H1 (cell line): ENCODE measurements around the gene FAM219A. TPM values are rescaled to one million over a fixed set of nuclear protein-coding genes. Genes with fewer than 3 reads are reported as not detected.

Experiments used
- CTCF ChIA-PET: fragments of 300-600 bp; sonication (Branson Sonifier 250); formaldehyde crosslinking; loops from one replicate; lab custom pipeline; 2021; ENCODE audit not compliant: partially characterized antibody; lab: Charles Lee
- POLR2A ChIA-PET: fragments of 300-600 bp; sonication (Branson Sonifier 250); formaldehyde crosslinking; loops from one replicate; lab custom pipeline; 2021; ENCODE audit warnings: inconsistent platforms; ENCODE audit not compliant: partially characterized antibody; lab: Charles Lee
- DNase-seq, 2 experiments: peaks; one replicate each; pipeline versions ENCODE4 v3.0.0 to v3.0.0-alpha.2; 2010 to 2022; ENCODE audit warnings: low spot score in 2 of 2, low read depth in 1 of 2, mixed read lengths in 1 of 2
- FAIRE-seq: peaks from 2 replicates; lab custom pipeline; 2011; peaks lifted over from hg19 to GRCh38; lab: Jason Lieb, UNC
- H2AFZ ChIP-seq: 2 replicates; pipeline ENCODE4 v1.8.1; 2012; ENCODE audit warnings: low read length, inconsistent platforms
- H2AK5ac ChIP-seq: 2 replicates; pipeline ENCODE4 v1.6.1; 2013; ENCODE audit warnings: low read depth, low read length
- H2BK120ac ChIP-seq: replicated peaks from 2 replicates; pipeline ENCODE3; 2013; ENCODE audit warnings: low read depth, low read length, inconsistent platforms
- H2BK12ac ChIP-seq: 2 replicates; pipeline ENCODE4 v1.6.1; 2013; ENCODE audit warnings: low read depth, low read length
- H2BK15ac ChIP-seq: 2 replicates; pipeline ENCODE4 v1.6.1; 2013; ENCODE audit warnings: low read length
- H2BK20ac ChIP-seq: 2 replicates; pipeline ENCODE4 v1.6.1; 2013; ENCODE audit warnings: low read length
- H2BK5ac ChIP-seq: 2 replicates; pipeline ENCODE4 v1.6.1; 2013; ENCODE audit warnings: low read depth, low read length
- H3K14ac ChIP-seq: 2 replicates; pipeline ENCODE4 v1.6.1; 2013; ENCODE audit warnings: inconsistent platforms; ENCODE audit not compliant: insufficient read length
- H3K18ac ChIP-seq: 2 replicates; pipeline ENCODE4 v1.6.1; 2013; ENCODE audit warnings: low read length; ENCODE audit errors: extremely low read depth
- H3K23ac ChIP-seq: 2 replicates; pipeline ENCODE4 v1.6.1; 2013; ENCODE audit warnings: inconsistent platforms; ENCODE audit not compliant: insufficient read length
- H3K23me2 ChIP-seq: 2 replicates; pipeline ENCODE4 v1.6.1; 2013; ENCODE audit warnings: low read depth, low read length
- H3K27ac ChIP-seq: 2 replicates; pipeline ENCODE4 v1.6.1; 2011; ENCODE audit warnings: low read depth, low read length, inconsistent platforms
- H3K27me3 ChIP-seq, 4 experiments: replicated peaks in 1 of 4; 1 replicate in 1 of 4; 2 replicates in 3 of 4; pipeline versions ENCODE4 v1.6.1 to v1.8.1; 2011 to 2013; ENCODE audit warnings: low read length in 3 of 4, mild to moderate bottlenecking in 3 of 4, inconsistent platforms in 2 of 4, mixed read lengths in 2 of 4, moderate library complexity in 1 of 4; ENCODE audit not compliant: control insufficient read depth in 3 of 4, insufficient read depth in 3 of 4; ENCODE audit errors: extremely low read depth in 1 of 4
- H3K36me3 ChIP-seq, 4 experiments: 2 replicates each; pipeline versions ENCODE4 v1.6.1 to v1.8.1; 2011 to 2013; ENCODE audit warnings: mild to moderate bottlenecking in 4 of 4, low read length in 3 of 4, moderate library complexity in 2 of 4, control low read depth in 1 of 4, inconsistent platforms in 1 of 4; ENCODE audit not compliant: insufficient read depth in 4 of 4, control insufficient read depth in 2 of 4
- H3K4ac ChIP-seq: replicated peaks from 2 replicates; pipeline ENCODE3; 2013; ENCODE audit warnings: low read length, low read depth, mixed read lengths, inconsistent platforms; ENCODE audit not compliant: insufficient read length
- H3K4me1 ChIP-seq, 4 experiments: replicated peaks in 1 of 4; 1 replicate in 1 of 4; 2 replicates in 3 of 4; pipeline versions ENCODE4 v1.6.1 to v1.8.1; 2011 to 2013; ENCODE audit warnings: low read length in 3 of 4, inconsistent platforms in 2 of 4, mixed read lengths in 1 of 4; ENCODE audit not compliant: insufficient read depth in 4 of 4, control insufficient read depth in 3 of 4
- H3K4me2 ChIP-seq, 2 experiments: 2 replicates each; pipeline versions ENCODE4 v1.6.1 to v1.8.1; 2011 to 2013; ENCODE audit warnings: low read depth in 2 of 2, low read length in 2 of 2, control low read depth in 1 of 2, inconsistent platforms in 1 of 2, mild to moderate bottlenecking in 1 of 2; ENCODE audit not compliant: insufficient read depth in 1 of 2
- H3K4me3 ChIP-seq, 4 experiments: fragments of 200-600, 300-600 bp in 1 of 4; sonication (generic), shearing (Covaris generic), sonication (Bioruptor Twin) in 1 of 4; 2 replicates each; pipeline versions ENCODE4 v1.5.1 to v1.8.1; 2011 to 2016; ENCODE audit warnings: low read length in 4 of 4, low read depth in 3 of 4, control low read depth in 2 of 4, inconsistent platforms in 2 of 4, mild to moderate bottlenecking in 2 of 4, mixed read lengths in 1 of 4, moderate library complexity in 1 of 4; ENCODE audit not compliant: insufficient read depth in 2 of 4; ENCODE audit errors: extremely low read depth in 1 of 4
- H3K56ac ChIP-seq: replicated peaks from 2 replicates; pipeline ENCODE3; 2013; ENCODE audit warnings: low read depth, mild to moderate bottlenecking, mixed read lengths, low read length, inconsistent platforms; ENCODE audit not compliant: insufficient read length
- H3K79me1 ChIP-seq: 2 replicates; pipeline ENCODE4 v1.6.1; 2013; ENCODE audit warnings: low read depth, low read length, control low read depth
- H3K79me2 ChIP-seq, 2 experiments: 2 replicates each; pipeline versions ENCODE4 v1.6.1 to v1.8.1; 2012 to 2013; ENCODE audit warnings: low read length in 2 of 2, mild to moderate bottlenecking in 2 of 2, inconsistent platforms in 1 of 2; ENCODE audit not compliant: insufficient read depth in 2 of 2, control insufficient read depth in 1 of 2
- H3K9ac ChIP-seq, 4 experiments: replicated peaks in 1 of 4; 1 replicate in 1 of 4; 2 replicates in 3 of 4; pipeline versions ENCODE4 v1.6.1 to v1.8.1; 2011 to 2013; ENCODE audit warnings: low read depth in 3 of 4, low read length in 3 of 4, control low read depth in 2 of 4, mild to moderate bottlenecking in 2 of 4, moderate library complexity in 2 of 4, inconsistent platforms in 1 of 4; ENCODE audit errors: extremely low read depth in 1 of 4
- H3K9me3 ChIP-seq, 2 experiments: 2 replicates each; pipeline versions ENCODE4 v1.6.1 to v1.8.1; 2012 to 2013; ENCODE audit warnings: mild to moderate bottlenecking in 2 of 2, moderate library complexity in 2 of 2, control low read depth in 1 of 2, inconsistent platforms in 1 of 2, low read depth in 1 of 2, low read length in 1 of 2, mixed read lengths in 1 of 2; ENCODE audit not compliant: insufficient read depth in 2 of 2
- H4K20me1 ChIP-seq, 2 experiments: replicated peaks in 1 of 2; 2 replicates each; pipeline versions ENCODE3 to v1.8.1; 2011 to 2013; ENCODE audit warnings: inconsistent platforms in 2 of 2, low read length in 2 of 2, mild to moderate bottlenecking in 1 of 2; ENCODE audit not compliant: insufficient read depth in 2 of 2, control insufficient read depth in 1 of 2
- H4K5ac ChIP-seq: 2 replicates; pipeline ENCODE4 v1.6.1; 2013; ENCODE audit warnings: low read length, low read depth, mixed read lengths, inconsistent platforms; ENCODE audit not compliant: insufficient read length
- H4K8ac ChIP-seq: 2 replicates; pipeline ENCODE4 v1.8.0; 2013; ENCODE audit warnings: mild to moderate bottlenecking, moderate library complexity, low read length, inconsistent platforms; ENCODE audit not compliant: insufficient read depth; ENCODE audit errors: extremely low read depth
- H4K91ac ChIP-seq: replicated peaks from 2 replicates; pipeline ENCODE3; 2013; ENCODE audit warnings: low read length, mixed read lengths, inconsistent platforms; ENCODE audit not compliant: insufficient read length
- ASH2L ChIP-seq: fragments of 200-600, 300-600 bp; sonication (generic); IDR thresholded peaks from one replicate; pipeline ENCODE4 v1.7.1; 2017; ENCODE audit warnings: low read length
- CHD2 ChIP-seq: IDR thresholded peaks from 2 replicates; pipeline ENCODE4 v1.6.1; 2012; ENCODE audit warnings: low read length, improper control_type of control experiment
- CREB1 ChIP-seq: IDR thresholded peaks from 2 replicates; pipeline ENCODE4 v1.6.1; 2012; ENCODE audit warnings: inconsistent platforms
- CTBP2 ChIP-seq: IDR thresholded peaks from 2 replicates; pipeline ENCODE4 v1.7.0; 2011; ENCODE audit warnings: borderline replicate concordance, mild to moderate bottlenecking, moderate library complexity, mixed read lengths, low read length; ENCODE audit not compliant: insufficient read depth, insufficient read length
- JUND ChIP-seq: IDR thresholded peaks from 2 replicates; pipeline ENCODE4 v1.6.1; 2011; ENCODE audit warnings: mild to moderate bottlenecking, improper control_type of control experiment, low read length
- MAX ChIP-seq: IDR thresholded peaks from 2 replicates; pipeline ENCODE4 v1.6.1; 2012; ENCODE audit warnings: inconsistent platforms
- PHF8 ChIP-seq: fragments of 200-600 bp; sonication (generic); conservative IDR thresholded peaks from 2 replicates; pipeline ENCODE4 v1.7.1; 2012; ENCODE audit warnings: low read depth, mild to moderate bottlenecking, inconsistent platforms, low read length, moderate library complexity
- SAP30 ChIP-seq: fragments of 300-600 bp; sonication (generic); IDR thresholded peaks from 2 replicates; pipeline ENCODE4 v1.7.1; 2012; ENCODE audit warnings: low read length, moderate library complexity, mild to moderate bottlenecking, inconsistent platforms; ENCODE audit not compliant: insufficient read depth, insufficient replicate concordance
- SIN3A ChIP-seq, 2 experiments: IDR thresholded peaks in 1 of 2; conservative IDR thresholded peaks in 1 of 2; 2 replicates each; pipeline ENCODE4 v1.6.1; 2011 to 2012; ENCODE audit warnings: low read length in 2 of 2, improper control_type of control experiment in 1 of 2, low read depth in 1 of 2, mild to moderate bottlenecking in 1 of 2
- SP2 ChIP-seq: IDR thresholded peaks from 2 replicates; pipeline ENCODE4 v1.6.1; 2012; ENCODE audit warnings: mild to moderate bottlenecking, low read length, inconsistent platforms
- WGBS, 2 experiments: shearing (Covaris generic) in 1 of 2; methylation state at CpG; one replicate each; pipeline versions ENCODE4 v1.1.6 to v1.1.7; 2013 to 2015; ENCODE audit warnings: low lambda C conversion rate in 2 of 2, mixed read lengths in 2 of 2, inconsistent platforms in 1 of 2, low coverage in 1 of 2, missing lambda C conversion rate in 1 of 2; ENCODE audit not compliant: insufficient replicate concordance in 2 of 2, insufficient coverage in 1 of 2, insufficient read length in 1 of 2; ENCODE audit errors: extremely low coverage in 1 of 2, missing lambda C conversion rate in 1 of 2; 5-methylcytosine and 5-hydroxymethylcytosine counted together
- polyA plus RNA-seq, 7 experiments: library from polyadenylated mRNA; depleted of rRNA in 3 of 7; stranded (reverse) in 5 of 7; unstranded in 2 of 7; fragments of >200 nt in 5 of 7; fragments of 200-250 nt in 2 of 7; gene quantifications; 1 replicate in 5 of 7; 2 replicates in 1 of 7; 4 replicates in 1 of 7; pipeline versions ENCODE4 v1.2.1 to v1.2.3, GENCODE V29; 2011 to 2013; ENCODE audit warnings: missing spikeins in 2 of 7, mixed read lengths in 2 of 7
- total RNA-seq: library from RNA; stranded (reverse); fragmentation: NEBNext Ultra II Directional; extraction: Animal tissue kit (Norgen Biotek cat#: 25700); gene quantifications from 2 replicates; pipeline ENCODE4 v1.2.1, GENCODE V29; 2021

Gene FAM219A
- total and polyA plus RNA-seq, 2 of the 8 experiments (the other 6 are each of a cell fraction or from before 2014, with no cell fraction given), result 7.7 to 10.4 TPM

- 5% methylated on average over 34 of the region's 35 CpGs; no CpG with 5 or more reads in 1 of the 2 experiments for WGBS, 2 experiments
- 0 out of 7 replicates have a peak overlapping the region, but pooled peaks of 1 of the 4 experiments have one; percentile 5 for H3K9ac ChIP-seq
- POLR2A ChIA-PET, result interaction anchor here (1.3 to 1.5 kb wide), 3 partner anchors 45 to 125 kb away, joined by 3 to 7 read pairs (median 5); no protein-coding TSS in a partner anchor
- TF ChIP-seq CTBP2 (no peak), JUND (no peak), SIN3A (conservative IDR thresholded peaks at IDR 0.05 in 1 of 2, IDR thresholded peaks at IDR 0.05 in 1 of 2; ENCODE audit: low read depth in 1 of 2, low read length in 2 of 2) (peak; percentile 40 to 85; a peak in 2 of 4 replicates), CHD2 (peak; percentile 46; the same call in 1 of the 2 replicates), SAP30 (no peak), CREB1 (peak; percentile 75), ASH2L (peak; percentile 46), PHF8 (peak; percentile 22; the same call in 1 of the 2 replicates), MAX (peak; percentile 48; the same call in 1 of the 2 replicates), SP2 (no peak)
Measured at GRCh38 chr9:34379334-34380033, 78.9 kb downstream of the FAM219A start.

More at GRCh38 chr9:34379334-34380033, 78.9 kb downstream of the FAM219A start:
- peak; percentile 94 for FAIRE-seq
- no peak overlapping the region for H2AK5ac ChIP-seq
- H2BK5ac ChIP-seq, result 0 out of 2 replicates have a peak overlapping the region, but pooled peaks have one; percentile 68
- H3K27ac ChIP-seq, result no peak overlapping the region
- no peak overlapping the region for H2BK120ac ChIP-seq
- H3K4ac ChIP-seq, result no peak overlapping the region
- H2BK20ac ChIP-seq, result no peak overlapping the region
- H3K56ac ChIP-seq, result no peak overlapping the region
- peak; percentile 80 to 96 for DNase-seq
- H3K4me1 ChIP-seq, result peaks cover 6 to 15% (median 7%) of the 10 kb centered on the region in 4 experiments
- peaks cover 3 to 34% (median 32%) of the 10 kb centered on the region in 4 experiments for H3K27me3 ChIP-seq
- H3K9me3 ChIP-seq, result no peaks in the 10 kb centered on the region
- H3K14ac ChIP-seq, result no peak overlapping the region
- H3K36me3 ChIP-seq, result no peaks in the 10 kb centered on the region
- H3K18ac ChIP-seq, result peak overlapping the region; percentile 83; the same call in 1 of the 2 replicates
- CTCF ChIA-PET, result interaction anchor here (0.6 to 19.4 kb wide), 28 partner anchors 8 to 565 kb away, joined by 3 to 350 read pairs (median 3); no protein-coding TSS in a partner anchor
- H4K8ac ChIP-seq, result no peak overlapping the region
- no peak overlapping the region for H2BK15ac ChIP-seq
- H3K4me3 ChIP-seq, result peak overlapping the region; percentile 59 to 76 (median 64)
- no peaks in the 10 kb centered on the region for H4K20me1 ChIP-seq
- H3K4me2 ChIP-seq, result peak overlapping the region; percentile 97
- no peak overlapping the region for H3K23ac ChIP-seq
- H3K79me1 ChIP-seq, result no peaks in the 10 kb centered on the region
- peak overlapping the region; percentile 95 for H2AFZ ChIP-seq
- H4K5ac ChIP-seq, result no peak overlapping the region
- H4K91ac ChIP-seq, result no peak overlapping the region
- peak overlapping the region; percentile 75; the same call in 1 of the 2 replicates for H2BK12ac ChIP-seq
- no peaks in the 10 kb centered on the region for H3K79me2 ChIP-seq
- peaks cover 33% of the 10 kb centered on the region for H3K23me2 ChIP-seq
